Transverse colon (tissue), 4 donors: ENCODE measurements around the gene LAMTOR2.

Experiments
- POLR2A ChIP-seq: fragments of 450-650 bp; IDR thresholded peaks from one replicate; pipeline ENCODE4 v1.6.1; 2016; ENCODE audit warnings: antibody characterized with exemption, mild to moderate bottlenecking, moderate library complexity
- POLR2AphosphoS5 ChIP-seq, 3 donors: sonication (generic); formaldehyde crosslinking; IDR thresholded peaks; one replicate each; pipeline ENCODE4 v1.6.1; 2016; ENCODE audit warnings: antibody characterized with exemption in 3 of 3
- TF ChIP-seq, protein P1 (sequence below), 5 experiments: fragments of 200-600 bp in 3 of 5; fragments of 450-650 bp in 2 of 5; sonication (generic) in 3 of 5; IDR thresholded peaks; 1 replicate in 2 of 5; 2 replicates in 3 of 5; pipeline ENCODE4 v1.5.1; 2016 to 2017; ENCODE audit warnings: antibody characterized with exemption in 5 of 5, inconsistent platforms in 3 of 5, mild to moderate bottlenecking in 2 of 5, moderate library complexity in 1 of 5

DNA sequence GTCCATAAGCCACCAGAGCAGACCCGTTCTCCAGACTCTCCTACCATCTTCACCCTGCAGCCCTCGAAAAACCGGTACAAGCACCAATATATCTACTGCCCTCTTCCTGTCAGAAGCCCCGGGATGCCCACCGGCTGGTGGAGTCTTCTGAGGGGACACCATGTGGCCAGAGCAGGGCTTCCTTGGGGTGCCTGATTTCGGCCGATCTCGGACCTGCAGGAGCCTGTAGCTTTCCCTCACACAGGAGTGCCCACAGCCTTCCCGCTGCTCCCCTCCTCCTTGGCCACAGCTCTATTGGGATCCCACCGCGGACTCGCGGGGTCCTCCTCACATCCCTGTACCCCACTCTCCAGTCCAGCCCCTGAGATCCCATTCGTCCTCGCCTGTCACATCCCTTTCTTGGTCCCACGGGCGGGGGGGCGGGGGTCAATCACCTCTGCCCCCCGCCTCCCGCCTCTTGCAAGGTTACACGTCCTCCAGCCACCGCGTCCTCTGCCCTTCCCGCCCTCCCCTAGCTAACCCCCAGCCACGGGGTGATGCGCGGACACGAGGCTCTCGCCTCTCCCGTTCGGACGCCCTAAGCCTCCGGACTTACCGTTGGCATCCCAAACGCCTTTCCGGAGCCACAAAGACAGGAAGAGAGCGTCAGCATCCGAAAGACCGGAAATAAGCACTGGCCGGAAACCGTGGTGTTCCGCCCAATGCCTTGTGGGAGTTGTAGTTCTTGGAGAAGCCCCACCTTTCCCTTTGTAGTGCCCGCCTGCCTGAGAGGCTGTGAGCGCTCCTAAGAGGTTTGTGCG lies 34.1 kb upstream of the LAMTOR2 start, which contains the start of gene SSR2:
- TF ChIP-seq POLR2A (peak; percentile 45), POLR2AphosphoS5 (IDR thresholded peaks at IDR 0.05) (peak; percentile 79 to 88 (median 88))
- TF ChIP-seq, protein P1, sequence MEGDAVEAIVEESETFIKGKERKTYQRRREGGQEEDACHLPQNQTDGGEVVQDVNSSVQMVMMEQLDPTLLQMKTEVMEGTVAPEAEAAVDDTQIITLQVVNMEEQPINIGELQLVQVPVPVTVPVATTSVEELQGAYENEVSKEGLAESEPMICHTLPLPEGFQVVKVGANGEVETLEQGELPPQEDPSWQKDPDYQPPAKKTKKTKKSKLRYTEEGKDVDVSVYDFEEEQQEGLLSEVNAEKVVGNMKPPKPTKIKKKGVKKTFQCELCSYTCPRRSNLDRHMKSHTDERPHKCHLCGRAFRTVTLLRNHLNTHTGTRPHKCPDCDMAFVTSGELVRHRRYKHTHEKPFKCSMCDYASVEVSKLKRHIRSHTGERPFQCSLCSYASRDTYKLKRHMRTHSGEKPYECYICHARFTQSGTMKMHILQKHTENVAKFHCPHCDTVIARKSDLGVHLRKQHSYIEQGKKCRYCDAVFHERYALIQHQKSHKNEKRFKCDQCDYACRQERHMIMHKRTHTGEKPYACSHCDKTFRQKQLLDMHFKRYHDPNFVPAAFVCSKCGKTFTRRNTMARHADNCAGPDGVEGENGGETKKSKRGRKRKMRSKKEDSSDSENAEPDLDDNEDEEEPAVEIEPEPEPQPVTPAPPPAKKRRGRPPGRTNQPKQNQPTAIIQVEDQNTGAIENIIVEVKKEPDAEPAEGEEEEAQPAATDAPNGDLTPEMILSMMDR (IDR thresholded peaks at IDR 0.05) = no peak
